CD4-positive, alpha-beta T cell treated with Interferon alpha-2 for 1 hour (primary cell): ENCODE results near the gene MTUS2.

Experiments
- DNase-seq, 2 donors: peaks; one replicate each; pipeline ENCODE4 v3.0.0-alpha.2; 2020 to 2022

The MTUS2 gene

GRCh38 chr13:29266756-29267733 is 446.9 kb downstream of the MTUS2 start:
- DNase-seq = no peak

GRCh38 chr13:29270271-29270985 is 450.3 kb downstream of the MTUS2 start:
- no peak for DNase-seq

GRCh38 chr13:29271606-29272005 is 451.5 kb downstream of the MTUS2 start:
- DNase-seq = no peak

GRCh38 chr13:29279356-29280254 is 459.5 kb downstream of the MTUS2 start:
- no peak for DNase-seq

- no peak for DNase-seq
Measured at GRCh38 chr13:29281932-29282495, 461.9 kb downstream of the MTUS2 start.

GRCh38 chr13:29284726-29285125 is 464.6 kb downstream of the MTUS2 start:
- DNase-seq = no peak

- DNase-seq = no peak
Measured at GRCh38 chr13:29287237-29287636, 467.1 kb downstream of the MTUS2 start.

GRCh38 chr13:29292045-29292444 is 471.9 kb downstream of the MTUS2 start:
- DNase-seq = no peak

GRCh38 chr13:29294821-29295220 is 474.7 kb downstream of the MTUS2 start:
- DNase-seq = no peak

- no peak for DNase-seq
Measured at GRCh38 chr13:29301027-29301426, 480.9 kb downstream of the MTUS2 start.

GRCh38 chr13:29304148-29304547 is 484.0 kb downstream of the MTUS2 start:
- DNase-seq = no peak

- no peak for DNase-seq
Measured at GRCh38 chr13:29310806-29311205, 490.7 kb downstream of the MTUS2 start.

GRCh38 chr13:29315847-29316246 is 495.7 kb downstream of the MTUS2 start:
- no peak for DNase-seq

- DNase-seq = no peak
Measured at GRCh38 chr13:29317828-29318227, 497.7 kb downstream of the MTUS2 start.

GRCh38 chr13:29318741-29319140 is 498.6 kb downstream of the MTUS2 start:
- no peak for DNase-seq

GRCh38 chr13:29319451-29319850 is 499.3 kb downstream of the MTUS2 start:
- no peak for DNase-seq

GRCh38 chr13:29323954-29324353 is 503.8 kb downstream of the MTUS2 start:
- DNase-seq = no peak

- no peak for DNase-seq
Measured at GRCh38 chr13:29324601-29325000, 504.5 kb downstream of the MTUS2 start.

GRCh38 chr13:29328501-29328900 is 508.4 kb downstream of the MTUS2 start:
- DNase-seq = no peak

- DNase-seq = no peak
Measured at GRCh38 chr13:29336356-29336755, 516.2 kb downstream of the MTUS2 start.

GRCh38 chr13:29339386-29340272 is 519.5 kb downstream of the MTUS2 start:
- DNase-seq = no peak
